Measurements from ENCODE around the gene RBM33.

Gene RBM33

GRCh38 chr7:155721056-155721455, 76.6 kb downstream of the RBM33 start:
- TF ChIP-seq, protein P1, sequence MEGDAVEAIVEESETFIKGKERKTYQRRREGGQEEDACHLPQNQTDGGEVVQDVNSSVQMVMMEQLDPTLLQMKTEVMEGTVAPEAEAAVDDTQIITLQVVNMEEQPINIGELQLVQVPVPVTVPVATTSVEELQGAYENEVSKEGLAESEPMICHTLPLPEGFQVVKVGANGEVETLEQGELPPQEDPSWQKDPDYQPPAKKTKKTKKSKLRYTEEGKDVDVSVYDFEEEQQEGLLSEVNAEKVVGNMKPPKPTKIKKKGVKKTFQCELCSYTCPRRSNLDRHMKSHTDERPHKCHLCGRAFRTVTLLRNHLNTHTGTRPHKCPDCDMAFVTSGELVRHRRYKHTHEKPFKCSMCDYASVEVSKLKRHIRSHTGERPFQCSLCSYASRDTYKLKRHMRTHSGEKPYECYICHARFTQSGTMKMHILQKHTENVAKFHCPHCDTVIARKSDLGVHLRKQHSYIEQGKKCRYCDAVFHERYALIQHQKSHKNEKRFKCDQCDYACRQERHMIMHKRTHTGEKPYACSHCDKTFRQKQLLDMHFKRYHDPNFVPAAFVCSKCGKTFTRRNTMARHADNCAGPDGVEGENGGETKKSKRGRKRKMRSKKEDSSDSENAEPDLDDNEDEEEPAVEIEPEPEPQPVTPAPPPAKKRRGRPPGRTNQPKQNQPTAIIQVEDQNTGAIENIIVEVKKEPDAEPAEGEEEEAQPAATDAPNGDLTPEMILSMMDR (IDR thresholded peaks at IDR 0.05; ENCODE audit: unreplicated experiment in 3 of 3) = no peak
- H3K36me3 Mint-ChIP-seq (ENCODE audit: low read depth) = peaks cover 49% of the 10 kb centered on the region
- no peaks in the 10 kb centered on the region for H3K9me3 Mint-ChIP-seq
- no peaks in the 10 kb centered on the region for H3K27me3 Mint-ChIP-seq (ENCODE audit: low read depth)
- H3K4me1 Mint-ChIP-seq = peaks cover 16% of the 10 kb centered on the region
- no peak overlapping the region for H3K27ac Mint-ChIP-seq
- no peak overlapping the region for H3K4me3 Mint-ChIP-seq

GRCh38 chr7:155722118-155722517, 77.7 kb downstream of the RBM33 start:
- Mint-ChIP-seq H3K4me1 (peaks cover 16% of the 10 kb centered on the region), H3K36me3 (ENCODE audit: low read depth) (peaks cover 40% of the 10 kb centered on the region), H3K27me3 (ENCODE audit: low read depth) (no peaks in the 10 kb centered on the region), H3K4me3 (no peak overlapping the region), H3K27ac (peak overlapping the region in 1 of 3 experiments; percentile 28), H3K9me3 (no peaks in the 10 kb centered on the region)
- TF ChIP-seq, protein P1 (IDR thresholded peaks at IDR 0.05; ENCODE audit: unreplicated experiment in 3 of 3) = no peak

DNA sequence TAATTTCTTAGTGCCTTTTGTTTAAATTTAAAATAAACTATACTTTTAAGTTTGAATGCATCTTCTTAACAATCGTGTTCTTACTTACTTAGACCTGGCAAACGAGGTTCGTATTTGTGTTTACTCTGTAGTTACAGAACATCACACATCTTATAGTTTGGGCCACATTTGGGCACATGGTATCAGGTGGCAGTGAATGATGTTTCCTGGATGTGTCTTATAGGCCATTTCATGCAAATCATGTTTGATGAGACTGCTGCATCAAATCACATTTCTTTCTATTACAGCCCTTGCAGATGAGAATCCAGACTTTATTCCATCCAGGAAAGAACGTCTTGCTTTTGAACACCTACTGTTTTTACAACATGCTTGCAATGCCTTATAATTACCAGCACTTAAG, 78.5 kb downstream of the RBM33 start:
- TF ChIP-seq, protein P1 (IDR thresholded peaks at IDR 0.05; ENCODE audit: unreplicated experiment in 3 of 3) = no peak
- Mint-ChIP-seq H3K4me1 (peaks cover 16% of the 10 kb centered on the region), H3K4me3 (no peak overlapping the region), H3K27me3 (ENCODE audit: low read depth) (no peaks in the 10 kb centered on the region), H3K36me3 (ENCODE audit: low read depth) (peaks cover 32% of the 10 kb centered on the region), H3K9me3 (no peaks in the 10 kb centered on the region), H3K27ac (no peak overlapping the region)

DNA sequence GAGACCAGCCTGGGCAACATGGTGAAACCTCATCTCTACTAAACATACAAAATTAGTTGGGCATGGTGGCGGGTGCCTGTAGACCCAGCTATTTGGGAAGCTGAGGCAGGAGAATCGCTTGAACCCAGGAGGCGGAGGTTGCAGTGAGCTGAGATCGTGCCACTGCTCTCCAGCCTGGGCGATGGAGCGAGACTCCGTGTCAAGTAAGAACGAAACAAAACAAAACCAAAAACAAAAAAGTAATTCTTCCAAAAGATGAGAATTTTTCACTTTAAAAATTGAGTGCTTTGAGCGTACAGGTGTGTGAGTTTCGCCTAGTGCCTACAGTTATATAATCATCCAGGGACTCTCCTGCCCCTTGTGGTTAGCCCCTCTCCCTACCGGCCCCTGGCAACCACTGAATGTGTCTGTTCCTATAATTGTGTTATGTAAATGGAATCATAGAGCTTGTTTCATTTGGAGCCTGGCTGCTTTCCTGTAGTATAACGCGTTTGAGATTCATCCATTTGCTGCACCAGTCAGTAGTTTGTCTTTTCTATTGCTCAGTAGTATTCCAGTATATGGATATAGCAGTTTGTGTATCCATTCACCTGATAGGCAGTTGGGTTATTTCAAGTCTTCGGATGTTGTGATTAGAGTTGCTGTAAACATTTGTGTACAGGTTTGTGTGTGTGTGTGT, 80.0 kb downstream of the RBM33 start:
- peaks cover 34% of the 10 kb centered on the region for H3K36me3 Mint-ChIP-seq (ENCODE audit: low read depth)
- H3K9me3 Mint-ChIP-seq = no peaks in the 10 kb centered on the region
- TF ChIP-seq, protein P1 (IDR thresholded peaks at IDR 0.05; ENCODE audit: unreplicated experiment in 3 of 3) = peak in 1 of 3 experiments; percentile 13
- H3K4me1 Mint-ChIP-seq = peaks cover 16% of the 10 kb centered on the region
- H3K27me3 Mint-ChIP-seq (ENCODE audit: low read depth) = no peaks in the 10 kb centered on the region
- H3K4me3 Mint-ChIP-seq = no peak overlapping the region
- H3K27ac Mint-ChIP-seq = no peak overlapping the region

GRCh38 chr7:155725006-155725355, 80.5 kb downstream of the RBM33 start:
- Mint-ChIP-seq H3K36me3 (ENCODE audit: low read depth) (peaks cover 38% of the 10 kb centered on the region), H3K27me3 (ENCODE audit: low read depth) (no peaks in the 10 kb centered on the region), H3K27ac (no peak overlapping the region), H3K4me3 (no peak overlapping the region), H3K9me3 (no peaks in the 10 kb centered on the region), H3K4me1 (peaks cover 20% of the 10 kb centered on the region)
- TF ChIP-seq, protein P1 (IDR thresholded peaks at IDR 0.05; ENCODE audit: unreplicated experiment in 3 of 3) = no peak

- H3K4me1 Mint-ChIP-seq = peaks cover 12% of the 10 kb centered on the region
- no peak overlapping the region for H3K27ac Mint-ChIP-seq
- TF ChIP-seq, protein P1 (IDR thresholded peaks at IDR 0.05; ENCODE audit: unreplicated experiment in 3 of 3) = no peak
- peaks cover 48% of the 10 kb centered on the region for H3K36me3 Mint-ChIP-seq (ENCODE audit: low read depth)
- H3K27me3 Mint-ChIP-seq (ENCODE audit: low read depth) = no peaks in the 10 kb centered on the region
- H3K4me3 Mint-ChIP-seq = no peak overlapping the region
- H3K9me3 Mint-ChIP-seq = no peaks in the 10 kb centered on the region
Measured at GRCh38 chr7:155727616-155728015, 83.2 kb downstream of the RBM33 start.
